ENCODE data around the gene SMAD7. TPM values are rescaled to one million over a fixed set of nuclear protein-coding genes. Genes with fewer than 3 reads are reported as not detected.

SMAD7 gene
- total RNA-seq, 2 experiments from 2014 or later: 2.9 to 15.1 TPM

DNA sequence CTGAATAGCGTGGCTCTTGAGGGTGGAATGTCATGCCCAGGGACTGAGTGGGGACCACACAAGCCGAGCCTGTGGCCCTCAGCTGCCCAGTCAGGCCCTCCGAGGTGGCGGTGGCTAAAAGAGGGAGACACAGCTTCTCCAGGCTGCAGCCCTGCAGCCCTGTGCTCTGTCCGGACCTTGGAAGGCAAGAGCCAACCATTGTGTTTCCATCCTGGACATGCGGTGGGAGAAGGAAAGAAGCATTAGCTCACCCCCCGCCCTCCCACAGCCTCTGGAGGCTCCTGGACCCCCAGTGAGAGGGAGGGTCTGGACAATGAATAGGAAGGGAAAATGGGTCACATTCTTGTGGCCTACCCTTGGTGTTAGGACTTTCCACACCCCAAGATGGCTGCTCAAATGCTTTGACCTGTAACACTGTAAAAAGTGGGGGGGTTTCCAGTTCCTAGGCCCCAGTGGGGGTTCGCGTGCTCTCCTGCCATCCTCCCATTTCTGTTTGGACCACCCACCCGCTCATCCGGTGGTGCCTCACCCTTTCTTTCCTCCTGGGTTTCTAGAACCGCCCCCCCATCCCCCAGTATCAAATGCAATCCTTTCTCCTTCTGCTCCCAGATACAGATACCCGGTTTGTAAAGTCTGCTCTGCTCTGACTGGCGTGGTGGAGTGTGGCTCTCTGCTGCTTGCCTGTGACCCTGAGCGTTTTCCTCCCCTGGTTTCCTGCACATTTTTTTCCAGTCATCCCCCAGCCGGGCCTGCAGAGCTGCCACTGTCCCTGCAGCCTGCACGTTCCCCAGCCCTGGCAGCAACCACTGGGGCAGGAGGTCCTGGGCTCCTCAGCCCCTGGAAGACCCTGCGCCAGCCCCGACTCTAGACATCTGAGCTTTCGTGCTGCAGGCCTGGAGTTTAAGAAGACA, 36.3 kb upstream of the SMAD7 start:
- Histone ChIP-seq H3K4me3 (ENCODE audit: low read depth, low read length, poor library complexity, severe bottlenecking) (no peak overlapping the region), H3K36me3 (ENCODE audit: insufficient read depth, low read length) (no peaks in the 10 kb centered on the region), H3K9me2 (ENCODE audit: insufficient read depth, low read length) (no peaks in the 10 kb centered on the region), H2AFZ (ENCODE audit: low read length) (no peak overlapping the region), H4K20me1 (ENCODE audit: insufficient read depth, low read length) (no peaks in the 10 kb centered on the region), H3K79me2 (ENCODE audit: insufficient read depth, low read depth, low read length) (no peaks in the 10 kb centered on the region), H3K9me3 (ENCODE audit: low read length) (no peaks in the 10 kb centered on the region), H3K27ac (ENCODE audit: low read depth, low read length, poor library complexity, severe bottlenecking) (no peak overlapping the region), H3K4me1 (ENCODE audit: insufficient read depth, low read length, poor library complexity, severe bottlenecking) (peaks cover 24% of the 10 kb centered on the region), H3K4me2 (ENCODE audit: low read length) (no peak overlapping the region)
- ChIA-PET CTCF (ENCODE audit: unreplicated experiment) (no interaction called here), POLR2A (interaction anchor here (0.7 kb wide), 1 partner anchor 10 kb away, joined by 3 read pairs; no protein-coding TSS in a partner anchor)
- DNase-seq (ENCODE audit: low spot score): no peak
- intact Hi-C loops (cut with micrococcal nuclease; ENCODE audit: unreplicated experiment): no loop called here
- BruUV-seq (replicated peaks): no TSS peak
- TF ChIP-seq, protein P1, sequence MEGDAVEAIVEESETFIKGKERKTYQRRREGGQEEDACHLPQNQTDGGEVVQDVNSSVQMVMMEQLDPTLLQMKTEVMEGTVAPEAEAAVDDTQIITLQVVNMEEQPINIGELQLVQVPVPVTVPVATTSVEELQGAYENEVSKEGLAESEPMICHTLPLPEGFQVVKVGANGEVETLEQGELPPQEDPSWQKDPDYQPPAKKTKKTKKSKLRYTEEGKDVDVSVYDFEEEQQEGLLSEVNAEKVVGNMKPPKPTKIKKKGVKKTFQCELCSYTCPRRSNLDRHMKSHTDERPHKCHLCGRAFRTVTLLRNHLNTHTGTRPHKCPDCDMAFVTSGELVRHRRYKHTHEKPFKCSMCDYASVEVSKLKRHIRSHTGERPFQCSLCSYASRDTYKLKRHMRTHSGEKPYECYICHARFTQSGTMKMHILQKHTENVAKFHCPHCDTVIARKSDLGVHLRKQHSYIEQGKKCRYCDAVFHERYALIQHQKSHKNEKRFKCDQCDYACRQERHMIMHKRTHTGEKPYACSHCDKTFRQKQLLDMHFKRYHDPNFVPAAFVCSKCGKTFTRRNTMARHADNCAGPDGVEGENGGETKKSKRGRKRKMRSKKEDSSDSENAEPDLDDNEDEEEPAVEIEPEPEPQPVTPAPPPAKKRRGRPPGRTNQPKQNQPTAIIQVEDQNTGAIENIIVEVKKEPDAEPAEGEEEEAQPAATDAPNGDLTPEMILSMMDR (conservative IDR thresholded peaks at IDR 0.05; ENCODE audit: low read length): no peak
- no peak for TF ChIP-seq EZH2phosphoT487 (IDR thresholded peaks at IDR 0.05; ENCODE audit: borderline replicate concordance, low read depth, low read length)

DNA sequence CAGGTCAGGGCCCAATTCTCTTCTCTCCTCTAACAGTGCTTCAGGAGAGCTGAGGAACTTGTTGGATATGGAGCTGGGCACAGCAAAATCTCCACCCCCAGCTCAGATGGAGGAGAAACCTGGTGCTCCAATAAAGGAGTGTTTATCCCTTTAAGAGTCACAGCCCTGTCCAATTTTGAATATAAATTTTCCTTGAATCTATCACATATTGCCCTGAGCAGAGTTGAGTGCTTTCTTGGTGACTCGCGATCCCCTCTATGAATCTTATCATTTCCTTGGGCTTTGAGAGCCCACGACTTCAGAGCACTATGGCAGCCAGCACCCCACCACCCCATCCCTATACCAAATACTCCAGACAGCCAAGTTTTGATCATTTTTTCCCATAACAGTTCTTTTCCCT, 34.4 kb upstream of the SMAD7 start:
- no TSS peak for BruUV-seq (replicated peaks)
- Histone ChIP-seq H2AFZ (ENCODE audit: low read length) (no peak overlapping the region), H3K36me3 (ENCODE audit: insufficient read depth, low read length) (no peaks in the 10 kb centered on the region), H3K27ac (ENCODE audit: low read depth, low read length, poor library complexity, severe bottlenecking) (no peak overlapping the region), H3K9me3 (ENCODE audit: low read length) (no peaks in the 10 kb centered on the region), H3K4me3 (ENCODE audit: low read depth, low read length, poor library complexity, severe bottlenecking) (no peak overlapping the region), H3K9me2 (ENCODE audit: insufficient read depth, low read length) (no peaks in the 10 kb centered on the region), H3K4me1 (ENCODE audit: insufficient read depth, low read length, poor library complexity, severe bottlenecking) (peaks cover 20% of the 10 kb centered on the region), H3K4me2 (ENCODE audit: low read length) (no peak overlapping the region), H4K20me1 (ENCODE audit: insufficient read depth, low read length) (no peaks in the 10 kb centered on the region), H3K79me2 (ENCODE audit: insufficient read depth, low read depth, low read length) (no peaks in the 10 kb centered on the region)
- POLR2A ChIA-PET: no interaction called here
- no peak for DNase-seq (ENCODE audit: low spot score)
- CTCF ChIA-PET (ENCODE audit: unreplicated experiment): no interaction called here
- TF ChIP-seq, protein P1 (conservative IDR thresholded peaks at IDR 0.05; ENCODE audit: low read length): no peak
- TF ChIP-seq EZH2phosphoT487 (IDR thresholded peaks at IDR 0.05; ENCODE audit: borderline replicate concordance, low read depth, low read length): no peak
- intact Hi-C loops (cut with micrococcal nuclease; ENCODE audit: unreplicated experiment): no loop called here

Measured in OCI-LY7 (cell line).